ENCODE measurements around the gene PHYHD1.

Gene PHYHD1

GRCh38 chr9:128893354-128893753 is 27.4 kb upstream of the PHYHD1 start:
- Histone ChIP-seq H4K20me1 (ENCODE audit: control insufficient read depth, insufficient read depth, low read depth, low read length) (no peaks in the 10 kb centered on the region), H3K36me3 (ENCODE audit: control insufficient read depth, low read length) (peaks cover 40% of the 10 kb centered on the region), H3K4me1 (ENCODE audit: control insufficient read depth, low read length) (no peaks in the 10 kb centered on the region), H3K4me3 (ENCODE audit: low read length) (no peak overlapping the region), H3F3A (ENCODE audit: control insufficient read depth, insufficient read depth) (no peaks in the 10 kb centered on the region), H3K27me3 (ENCODE audit: control insufficient read depth, low read length) (no peaks in the 10 kb centered on the region), H3K27ac (ENCODE audit: low read depth, low read length) (no peak overlapping the region), H3K9me3 (ENCODE audit: control insufficient read depth, insufficient read depth, low read length) (no peaks in the 10 kb centered on the region), H3K79me2 (ENCODE audit: control insufficient read depth, low read length) (peaks cover 15% of the 10 kb centered on the region), H3K4me2 (ENCODE audit: low read length) (no peak overlapping the region), H3K9me2 (replicated peaks; ENCODE audit: control insufficient read depth, low read length) (no peaks in the 10 kb centered on the region)
- TF ChIP-seq CTCF (IDR thresholded peaks at IDR 0.05; ENCODE audit: low read depth, low read length, poor library complexity, severe bottlenecking) (no peak), EZH2phosphoT487 (IDR thresholded peaks at IDR 0.05; ENCODE audit: borderline replicate concordance, low read length) (no peak)

- H3K27me3 ChIP-seq (ENCODE audit: control insufficient read depth, low read length) = no peaks in the 10 kb centered on the region
- H3K36me3 ChIP-seq (ENCODE audit: control insufficient read depth, low read length) = peaks cover 35% of the 10 kb centered on the region; the same call in 1 of the 2 replicates
- no peak overlapping the region for H3K4me3 ChIP-seq (ENCODE audit: low read length)
- H3K4me2 ChIP-seq (ENCODE audit: low read length) = no peak overlapping the region
- H3K4me1 ChIP-seq (ENCODE audit: control insufficient read depth, low read length) = no peaks in the 10 kb centered on the region
- H3K9me2 ChIP-seq (replicated peaks; ENCODE audit: control insufficient read depth, low read length) = no peaks in the 10 kb centered on the region
- H4K20me1 ChIP-seq (ENCODE audit: control insufficient read depth, insufficient read depth, low read depth, low read length) = no peaks in the 10 kb centered on the region
- peaks cover 7% of the 10 kb centered on the region for H3K79me2 ChIP-seq (ENCODE audit: control insufficient read depth, low read length)
- TF ChIP-seq CTCF (IDR thresholded peaks at IDR 0.05; ENCODE audit: low read depth, low read length, poor library complexity, severe bottlenecking) (no peak), EZH2phosphoT487 (IDR thresholded peaks at IDR 0.05; ENCODE audit: borderline replicate concordance, low read length) (no peak)
- H3K9me3 ChIP-seq (ENCODE audit: control insufficient read depth, insufficient read depth, low read length) = no peaks in the 10 kb centered on the region
- no peak overlapping the region for H3K27ac ChIP-seq (ENCODE audit: low read depth, low read length)
- no peaks in the 10 kb centered on the region for H3F3A ChIP-seq (ENCODE audit: control insufficient read depth, insufficient read depth)
Observed at GRCh38 chr9:128894764-128895163, 26.0 kb upstream of the PHYHD1 start.

- no peak overlapping the region for H3K4me2 ChIP-seq (ENCODE audit: low read length)
- no peak overlapping the region for H3K27ac ChIP-seq (ENCODE audit: low read depth, low read length)
- H4K20me1 ChIP-seq (ENCODE audit: control insufficient read depth, insufficient read depth, low read depth, low read length) = no peaks in the 10 kb centered on the region
- H3K36me3 ChIP-seq (ENCODE audit: control insufficient read depth, low read length) = peaks cover 32% of the 10 kb centered on the region; the same call in 1 of the 2 replicates
- H3F3A ChIP-seq (ENCODE audit: control insufficient read depth, insufficient read depth) = no peaks in the 10 kb centered on the region
- no peaks in the 10 kb centered on the region for H3K27me3 ChIP-seq (ENCODE audit: control insufficient read depth, low read length)
- H3K9me3 ChIP-seq (ENCODE audit: control insufficient read depth, insufficient read depth, low read length) = no peaks in the 10 kb centered on the region
- H3K79me2 ChIP-seq (ENCODE audit: control insufficient read depth, low read length) = peaks cover 5% of the 10 kb centered on the region
- H3K9me2 ChIP-seq (replicated peaks; ENCODE audit: control insufficient read depth, low read length) = no peaks in the 10 kb centered on the region
- no peaks in the 10 kb centered on the region for H3K4me1 ChIP-seq (ENCODE audit: control insufficient read depth, low read length)
- no peak for TF ChIP-seq CTCF (IDR thresholded peaks at IDR 0.05; ENCODE audit: low read depth, low read length, poor library complexity, severe bottlenecking)
- no peak for TF ChIP-seq EZH2phosphoT487 (IDR thresholded peaks at IDR 0.05; ENCODE audit: borderline replicate concordance, low read length)
- H3K4me3 ChIP-seq (ENCODE audit: low read length) = no peak overlapping the region
Observed at GRCh38 chr9:128895556-128895955, 25.2 kb upstream of the PHYHD1 start.

All from DOHH2 (cell line).